Effector CD4-positive, alpha-beta T cell (primary cell): Measurements from ENCODE around the gene F11R.
A peak's percentile ranks its signal among the peaks of the same experiment; 100 is the strongest.
"Not testable (repeated sequence)": the region's sequence is repeated elsewhere in the genome, so short reads cannot be mapped to it uniquely, and the experiment has no call there.

Experiments
- DNase-seq: peaks from one replicate; pipeline ENCODE4 v3.0.0-alpha.2; 2020

Gene F11R

DNA sequence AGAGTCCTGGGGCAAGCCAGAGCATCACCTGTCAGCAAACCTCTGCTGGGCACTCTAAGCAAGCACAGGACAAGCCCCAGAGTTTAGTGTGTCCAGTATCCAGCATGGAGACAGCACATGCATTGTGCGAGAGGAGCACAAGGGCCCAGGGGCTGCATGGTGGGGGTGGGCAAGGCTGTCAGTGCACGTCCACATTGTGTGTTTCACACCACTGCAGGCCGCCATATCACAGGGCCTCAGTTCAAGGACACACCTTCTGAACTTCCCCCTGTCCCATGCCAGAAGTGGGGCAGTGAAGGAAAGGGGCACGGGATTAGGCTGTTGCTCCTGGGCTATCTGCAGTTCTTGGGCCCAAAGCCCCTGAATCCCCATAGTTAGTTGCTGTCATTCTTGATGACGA is 18.6 kb upstream of the F11R start:
- DNase-seq: no peak

- no peak for DNase-seq
Measured at GRCh38 chr1:161039154-161039545, 18.2 kb upstream of the F11R start.

GRCh38 chr1:161038523-161039153 is 17.7 kb upstream of the F11R start, which contains the start of gene TSTD1:
TSS of gene TSTD1 (minus strand) at chr1:161038964. CDS start at chr1:161038889, 75 bp downstream.
- DNase-seq: peak; percentile 80

- no peak for DNase-seq
Measured at GRCh38 chr1:161037661-161038522, 16.9 kb upstream of the F11R start.

DNA sequence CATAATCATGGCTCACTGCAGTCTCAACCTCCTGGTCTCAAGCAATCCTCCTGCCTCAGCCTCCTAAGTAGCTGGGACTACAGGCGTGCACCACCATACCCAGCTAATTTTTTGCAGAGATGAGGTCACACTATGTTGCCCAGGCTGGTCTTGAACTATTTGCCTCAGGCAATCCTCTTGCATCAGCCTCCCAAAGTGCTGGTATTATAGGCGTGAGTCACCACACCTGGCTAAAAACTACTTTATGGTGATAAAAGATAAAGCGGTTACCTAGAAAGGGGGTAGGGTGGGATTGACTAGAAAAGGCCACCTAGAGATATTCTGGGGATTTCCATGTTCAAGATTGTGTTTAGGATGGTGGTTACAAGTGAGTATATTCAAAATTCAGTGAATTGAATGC is 12.8 kb upstream of the F11R start:
- no peak for DNase-seq

GRCh38 chr1:161032409-161032808 is 11.5 kb upstream of the F11R start:
- DNase-seq: no peak

- DNase-seq: no peak
Measured at GRCh38 chr1:161031874-161032273, 10.9 kb upstream of the F11R start.

- DNase-seq: not testable (repeated sequence)
Measured at GRCh38 chr1:161029466-161029865, 8.5 kb upstream of the F11R start.

DNA sequence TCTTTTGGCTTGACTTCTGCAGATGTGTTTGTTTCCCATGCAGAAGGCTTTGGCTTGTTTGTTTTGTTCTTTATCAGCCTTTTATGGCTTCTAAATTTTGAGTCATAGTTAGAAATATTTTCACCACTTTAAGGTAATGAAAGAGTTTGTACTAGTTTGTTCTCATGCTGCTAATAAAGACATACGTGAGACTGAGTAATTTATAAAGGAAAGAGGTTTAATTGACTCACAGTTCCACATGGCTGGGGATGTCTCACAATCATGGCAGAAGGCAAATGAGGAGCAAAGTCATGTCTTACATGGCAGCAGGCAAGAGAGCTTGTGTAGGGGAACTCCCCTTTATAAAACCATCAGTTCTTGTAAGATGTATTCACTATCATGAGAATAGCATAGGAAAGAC is 6.0 kb upstream of the F11R start:
- DNase-seq: not testable (repeated sequence)

DNA sequence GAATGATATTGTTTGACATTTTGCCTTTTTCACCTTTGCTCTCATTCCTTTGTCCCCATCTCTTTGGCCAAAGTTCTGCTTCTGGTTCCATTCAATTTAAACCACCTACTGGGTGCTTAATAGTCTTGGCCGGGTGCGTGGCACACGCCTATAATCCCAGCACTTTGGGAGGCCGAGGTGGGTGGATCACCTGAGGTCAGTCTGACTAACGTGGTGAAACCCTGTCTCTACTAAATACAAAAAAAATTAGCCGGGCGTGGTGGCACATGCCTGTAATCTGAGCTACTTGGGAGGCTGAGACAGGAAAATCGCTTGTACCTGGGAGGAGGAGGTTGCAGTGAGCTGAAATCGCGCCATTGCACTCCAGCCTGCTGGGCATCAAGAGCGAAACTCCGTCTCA is 1.5 kb upstream of the F11R start:
- not testable (repeated sequence) for DNase-seq

DNA sequence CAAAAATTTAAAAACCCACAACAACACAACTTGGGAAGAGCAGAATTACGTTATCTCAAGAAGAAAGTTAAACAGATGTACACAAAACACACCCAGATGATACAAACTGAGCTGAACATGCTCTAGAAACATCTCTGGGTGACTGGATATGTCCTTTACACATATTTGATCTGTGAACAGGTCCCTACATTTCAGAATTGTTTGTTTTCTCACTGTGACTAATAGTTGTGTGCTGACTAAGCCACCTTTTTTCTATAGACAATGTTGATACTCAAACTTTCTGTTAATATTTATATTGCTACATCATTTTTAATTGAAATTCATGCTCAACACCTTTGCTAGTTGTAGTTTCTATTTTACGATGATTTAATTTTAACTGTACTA is 1.0 kb upstream of the F11R start:
- DNase-seq: no peak

DNA sequence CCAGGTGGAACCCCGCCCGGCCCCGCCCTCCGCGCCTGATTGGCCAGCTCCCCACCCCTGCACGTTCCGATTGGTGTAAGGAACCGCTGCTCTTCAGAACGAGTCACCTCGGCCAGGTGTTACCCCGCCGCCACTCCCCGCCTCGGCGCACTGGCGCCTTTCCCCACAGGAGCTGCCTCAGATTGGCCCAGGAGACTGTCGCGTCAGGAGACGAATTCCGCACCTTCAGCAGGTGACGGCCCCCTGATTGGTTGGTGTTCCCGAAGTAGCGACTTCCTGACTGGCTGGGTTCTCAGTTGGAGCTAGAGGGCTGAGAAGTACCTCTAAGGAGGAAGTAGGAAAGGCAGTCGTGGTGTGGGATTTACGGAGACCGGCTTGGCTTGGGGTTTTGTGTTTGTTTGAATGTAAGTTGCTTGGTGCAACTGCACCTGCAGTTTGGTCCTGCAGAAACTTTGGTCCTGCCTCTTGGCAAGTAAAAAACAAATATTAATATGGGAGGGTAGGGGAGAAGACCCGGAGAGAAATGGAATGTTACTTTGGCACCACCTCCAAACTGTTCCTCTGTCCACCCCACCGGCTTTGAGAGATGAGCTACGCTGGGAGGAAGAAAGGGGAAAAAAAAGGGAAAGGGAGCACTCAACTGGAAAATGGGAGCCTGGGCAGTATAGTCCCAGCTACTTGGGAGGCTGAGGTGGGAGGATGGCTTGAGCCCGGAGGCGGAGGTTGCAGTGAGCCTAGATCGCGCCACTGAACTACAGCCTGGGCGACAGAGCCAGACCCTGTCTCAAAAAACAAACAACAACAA is 415 bp upstream of the F11R start:
- DNase-seq: peak; percentile 87

DNA sequence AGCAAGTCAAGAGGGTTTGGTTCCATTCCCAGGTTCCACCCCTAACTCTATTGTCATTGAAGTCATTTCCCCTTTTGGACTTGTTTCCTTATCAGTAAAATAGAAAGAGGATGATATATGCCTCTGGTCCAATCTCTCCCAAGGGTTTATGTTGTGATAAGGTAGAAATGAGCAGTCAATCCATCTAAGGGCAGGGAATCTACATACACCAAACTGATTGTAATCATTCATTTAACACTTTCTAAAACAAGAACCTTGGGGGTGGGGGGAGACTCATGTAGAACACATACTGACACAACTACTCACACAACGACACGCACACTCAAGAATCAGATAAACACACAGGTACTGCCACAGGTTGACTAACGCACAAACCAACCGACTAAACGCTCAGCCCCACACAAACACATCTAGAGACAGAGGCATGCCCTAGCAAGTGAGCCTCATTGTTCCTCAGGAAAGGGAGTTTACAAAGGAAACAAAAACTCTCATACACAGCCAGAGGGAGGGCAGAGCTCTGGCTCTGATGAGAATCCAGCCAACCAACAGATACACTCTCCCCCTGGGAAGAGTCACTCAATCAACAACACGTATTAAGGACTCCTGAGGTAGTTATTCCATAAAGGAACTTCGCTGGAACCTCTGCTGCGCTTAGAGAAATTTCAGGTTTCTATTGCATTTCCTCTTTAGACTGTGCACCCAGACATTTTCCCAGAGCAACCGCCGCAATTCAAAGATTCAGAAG is 1.0 kb downstream of the F11R start:
- no peak for DNase-seq

- DNase-seq: not testable (repeated sequence)
Measured at GRCh38 chr1:161019111-161019660, 1.8 kb downstream of the F11R start.

- no peak for DNase-seq
Measured at GRCh38 chr1:161018631-161018930, 2.4 kb downstream of the F11R start.

- DNase-seq: no peak
Measured at GRCh38 chr1:161017756-161018630, 3.0 kb downstream of the F11R start.

GRCh38 chr1:161017181-161017580 is 3.8 kb downstream of the F11R start:
- DNase-seq: not testable (repeated sequence)

- DNase-seq: not testable (repeated sequence)
Measured at GRCh38 chr1:161016683-161017082, 4.3 kb downstream of the F11R start.

- DNase-seq: peak; percentile 32
Measured at GRCh38 chr1:161013488-161014230, 7.3 kb downstream of the F11R start.

DNA sequence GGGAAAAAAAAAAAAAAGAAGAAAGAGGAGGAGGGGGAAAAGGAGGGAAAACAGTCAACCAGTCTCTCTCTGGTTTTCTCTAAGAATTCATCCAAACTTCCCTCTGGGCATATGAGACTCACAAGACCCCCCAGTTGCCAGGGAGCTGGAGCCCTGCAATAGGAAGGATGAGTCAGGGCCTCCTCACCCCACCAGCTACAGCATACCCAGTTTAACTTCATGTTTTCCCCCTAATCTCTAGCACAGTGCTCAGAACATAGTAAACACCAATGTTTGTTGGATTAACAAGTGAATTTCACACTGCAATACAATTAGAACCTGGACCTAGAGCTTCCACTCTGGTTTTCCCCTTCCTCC is 7.8 kb downstream of the F11R start:
- DNase-seq: no peak

DNA sequence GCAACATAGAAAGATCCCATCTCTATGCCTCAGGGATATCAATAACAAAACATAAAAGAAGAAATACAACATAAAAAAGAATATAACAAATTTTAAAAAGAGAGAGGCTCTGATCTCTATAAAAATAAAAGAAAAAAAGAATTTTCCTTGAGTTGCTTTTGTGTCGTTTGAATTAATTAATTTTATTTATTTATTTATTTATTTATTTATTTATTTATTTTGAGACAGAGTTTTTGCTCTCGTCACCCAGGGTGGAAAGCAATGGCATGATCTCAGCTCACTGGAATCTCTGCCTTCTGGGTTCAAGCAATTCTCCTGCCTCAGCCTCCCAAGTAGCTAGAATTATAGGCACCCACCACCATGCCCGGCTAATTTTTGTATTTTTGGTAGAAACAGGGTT is 8.5 kb downstream of the F11R start:
- DNase-seq: no peak
